ENCODE measurements around the gene CFAP210.
"Not testable (repeated sequence)": the region's sequence is repeated elsewhere in the genome, so short reads cannot be mapped to it uniquely, and the experiment has no call there.

Gene CFAP210

GRCh38 chr2:169712791-169713227 is 18.6 kb upstream of the CFAP210 start:
- DNase-seq = no peak

- no peak for DNase-seq
Measured at GRCh38 chr2:169711751-169712509, 17.7 kb upstream of the CFAP210 start.

- DNase-seq = no peak
Measured at GRCh38 chr2:169709981-169710380, 15.8 kb upstream of the CFAP210 start.

- no peak for DNase-seq
Measured at GRCh38 chr2:169709331-169709730, 15.1 kb upstream of the CFAP210 start.

GRCh38 chr2:169707626-169708025 is 13.4 kb upstream of the CFAP210 start:
- DNase-seq = no peak

- DNase-seq = no peak
Measured at GRCh38 chr2:169705927-169706326, 11.7 kb upstream of the CFAP210 start.

- no peak for DNase-seq
Measured at GRCh38 chr2:169704160-169704708, 10.0 kb upstream of the CFAP210 start.

GRCh38 chr2:169702996-169703395 is 8.8 kb upstream of the CFAP210 start:
- DNase-seq = no peak

- DNase-seq = not testable (repeated sequence)
Measured at GRCh38 chr2:169699173-169699572, 5.0 kb upstream of the CFAP210 start.

GRCh38 chr2:169696381-169696780 is 2.2 kb upstream of the CFAP210 start:
- DNase-seq = no peak

GRCh38 chr2:169694894-169695260 is 672 bp upstream of the CFAP210 start:
- no peak for DNase-seq

- peak; percentile 31 for DNase-seq
Measured at GRCh38 chr2:169693360-169693759, 845 bp downstream of the CFAP210 start.

- DNase-seq = no peak
Measured at GRCh38 chr2:169692718-169693117, 1.5 kb downstream of the CFAP210 start.

GRCh38 chr2:169690958-169691357 is 3.2 kb downstream of the CFAP210 start:
- DNase-seq = no peak

GRCh38 chr2:169687943-169688342 is 6.3 kb downstream of the CFAP210 start:
- DNase-seq = not testable (repeated sequence)

GRCh38 chr2:169686825-169687224 is 7.4 kb downstream of the CFAP210 start:
- not testable (repeated sequence) for DNase-seq

GRCh38 chr2:169684712-169685111 is 9.5 kb downstream of the CFAP210 start:
- not testable (repeated sequence) for DNase-seq

GRCh38 chr2:169684135-169684565 is 10.1 kb downstream of the CFAP210 start:
- DNase-seq = no peak

GRCh38 chr2:169683425-169684134 is 10.6 kb downstream of the CFAP210 start:
- DNase-seq = peak; percentile 9

- DNase-seq = no peak
Measured at GRCh38 chr2:169683054-169683424, 11.2 kb downstream of the CFAP210 start.

- no peak for DNase-seq
Measured at GRCh38 chr2:169676850-169677249, 17.4 kb downstream of the CFAP210 start.

- DNase-seq = no peak
Measured at GRCh38 chr2:169676357-169676756, 17.8 kb downstream of the CFAP210 start.

- DNase-seq = no peak
Measured at GRCh38 chr2:169673921-169674320, 20.3 kb downstream of the CFAP210 start.

- no peak for DNase-seq
Measured at GRCh38 chr2:169673106-169673505, 21.1 kb downstream of the CFAP210 start.

Data from MV-4-11 (cell line).